COR-L47 (cell line): ENCODE results near the gene BOC.

Source experiments
- DNase-seq: peaks from one replicate; lab custom pipeline; 2025; lab: John Stamatoyannopoulos, UW

Gene BOC

GRCh38 chr3:113271189-113271588, 59.8 kb downstream of the BOC start:
- peak; percentile 56 for DNase-seq

GRCh38 chr3:113271594-113272384, 60.4 kb downstream of the BOC start:
- no peak for DNase-seq

DNA sequence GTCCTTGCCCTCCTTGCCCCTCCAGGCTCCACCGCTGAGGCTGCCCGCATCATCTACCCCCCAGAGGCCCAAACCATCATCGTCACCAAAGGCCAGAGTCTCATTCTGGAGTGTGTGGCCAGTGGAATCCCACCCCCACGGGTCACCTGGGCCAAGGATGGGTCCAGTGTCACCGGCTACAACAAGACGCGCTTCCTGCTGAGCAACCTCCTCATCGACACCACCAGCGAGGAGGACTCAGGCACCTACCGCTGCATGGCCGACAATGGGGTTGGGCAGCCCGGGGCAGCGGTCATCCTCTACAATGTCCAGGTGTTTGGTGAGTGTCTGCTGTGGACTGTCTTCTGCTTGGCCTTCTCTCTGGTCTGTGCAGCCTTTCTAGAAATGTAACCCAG, 61.0 kb downstream of the BOC start:
- DNase-seq, result no peak

- no peak for DNase-seq
These were observed 61.7 kb downstream of the BOC start for GRCh38 chr3:113273011-113273410.

DNA sequence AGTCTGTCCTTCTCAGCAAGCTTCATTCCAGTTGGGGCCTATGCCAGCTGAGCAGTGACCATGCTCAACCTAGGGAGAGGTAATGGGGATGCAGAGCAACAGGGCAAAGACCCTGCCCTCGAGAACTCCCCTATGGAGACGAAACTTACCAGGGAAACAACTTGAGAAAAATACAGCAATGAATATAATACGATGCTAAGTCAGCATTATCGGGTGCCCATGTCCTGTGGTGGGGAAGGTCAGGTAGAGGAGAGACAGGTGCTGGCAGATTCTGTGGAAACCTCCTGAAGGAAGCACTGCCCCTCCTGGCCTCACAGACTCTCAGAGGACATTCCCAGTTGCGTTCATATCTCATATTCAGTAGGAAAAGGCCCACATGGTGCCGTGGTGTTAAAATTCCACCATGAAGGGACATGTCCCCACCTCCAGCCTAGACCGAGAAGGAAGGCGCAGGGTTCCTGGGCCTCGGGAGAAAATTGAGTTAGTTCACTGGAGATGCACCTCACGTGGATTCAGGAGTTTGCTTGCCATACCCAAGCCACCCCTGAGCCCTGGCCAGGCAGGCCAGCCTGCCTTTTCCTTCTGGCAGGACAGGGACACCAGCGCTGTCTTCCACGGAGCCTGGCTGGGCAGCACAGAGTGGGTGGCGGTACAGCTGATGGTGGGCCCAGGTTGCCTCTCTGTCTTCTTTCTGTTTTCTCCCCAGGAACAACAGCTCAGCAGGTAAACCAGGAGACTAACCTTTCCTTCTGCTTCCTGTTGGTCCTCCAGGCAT, 62.4 kb downstream of the BOC start:
- no peak for DNase-seq

- DNase-seq, result no peak
These were observed 63.3 kb downstream of the BOC start for GRCh38 chr3:113274425-113275257.

GRCh38 chr3:113275258-113275556, 63.9 kb downstream of the BOC start:
- DNase-seq, result no peak

DNA sequence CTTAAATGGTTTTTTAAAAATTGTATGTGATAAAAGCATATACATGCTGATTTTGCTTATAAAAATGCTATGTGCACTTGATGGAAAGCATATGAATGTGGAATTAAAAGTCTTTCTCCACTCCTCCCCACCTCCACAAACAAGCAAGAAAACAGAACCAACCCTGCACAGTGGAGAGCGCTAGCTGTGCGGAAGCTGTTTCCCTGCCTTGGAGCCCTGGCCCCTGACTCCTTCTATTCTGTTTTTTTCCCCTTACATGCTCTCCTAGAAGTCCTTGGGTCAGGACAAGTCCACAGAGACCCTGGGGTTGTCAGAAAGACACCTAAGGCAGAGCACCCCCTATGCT, 64.2 kb downstream of the BOC start:
- no peak for DNase-seq

DNA sequence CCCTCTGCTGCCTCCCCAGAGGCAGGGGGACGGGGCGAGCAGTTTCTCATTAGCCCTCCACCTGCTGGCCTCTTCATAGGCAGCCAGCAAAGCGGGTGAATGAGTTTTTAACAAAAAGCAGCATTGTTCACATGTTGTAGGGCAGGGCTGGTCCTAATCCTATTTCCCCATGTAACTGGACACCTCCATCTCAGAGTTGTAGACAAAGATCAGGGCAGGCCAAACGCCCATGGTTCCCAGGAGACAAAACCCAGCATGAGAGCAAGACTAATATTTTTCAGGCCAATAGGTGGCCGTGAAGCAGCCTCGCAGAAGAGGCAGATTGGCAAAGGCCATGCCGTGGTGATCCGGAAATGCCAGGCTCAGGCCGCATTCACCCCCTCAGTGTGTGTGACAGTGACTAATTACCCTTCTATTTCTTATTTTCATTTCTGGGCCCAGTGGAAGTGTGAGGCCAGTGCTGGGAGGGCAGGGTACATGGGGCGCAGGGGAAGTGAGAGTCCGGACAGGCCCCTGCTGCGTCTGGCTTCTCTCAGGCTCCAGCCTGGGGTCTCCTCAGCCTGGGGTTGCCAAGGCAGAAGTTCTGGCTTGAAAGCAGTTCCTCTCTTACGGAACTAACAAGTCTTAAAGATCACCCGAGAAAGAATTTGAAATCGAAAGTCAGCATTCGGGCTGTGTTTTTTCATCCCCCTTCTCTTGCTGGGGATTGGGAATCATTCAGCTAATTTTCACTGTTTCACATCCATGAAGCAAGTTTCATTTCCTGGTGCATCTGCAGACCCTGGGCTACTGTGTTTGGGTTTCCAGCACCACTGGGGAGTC, 64.8 kb downstream of the BOC start:
- DNase-seq, result no peak

- DNase-seq, result no peak
These were observed 65.4 kb downstream of the BOC start for GRCh38 chr3:113276751-113277080.

- DNase-seq, result no peak
These were observed 66.1 kb downstream of the BOC start for GRCh38 chr3:113277414-113277813.

DNA sequence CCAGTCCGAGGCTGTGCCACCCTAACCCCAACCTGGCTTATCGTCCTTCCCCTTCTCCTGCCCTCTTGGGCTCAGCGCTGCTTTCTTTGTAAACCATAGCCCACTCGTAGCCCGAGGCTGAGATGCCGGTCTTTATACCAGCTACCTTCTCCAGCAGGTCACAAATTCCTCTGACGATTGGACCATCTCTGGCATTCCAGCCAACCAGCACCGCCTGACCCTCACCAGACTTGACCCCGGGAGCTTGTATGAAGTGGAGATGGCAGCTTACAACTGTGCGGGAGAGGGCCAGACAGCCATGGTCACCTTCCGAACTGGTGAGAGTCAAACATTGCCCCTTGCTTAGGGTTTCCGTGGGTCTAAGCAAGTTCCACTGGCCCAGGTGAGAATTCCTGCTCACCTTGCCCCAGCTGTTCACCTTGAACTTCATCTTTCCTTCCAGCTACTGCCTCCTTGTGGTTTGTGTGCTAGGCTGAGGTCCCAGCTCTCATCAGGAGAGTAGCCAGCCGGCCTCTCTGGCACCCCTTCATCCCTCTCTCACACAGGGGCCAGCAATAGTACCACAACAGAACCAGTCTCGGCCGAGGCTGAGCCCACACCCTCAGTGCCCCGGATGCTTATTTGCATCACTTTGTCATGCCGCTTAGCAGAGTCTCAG, 66.7 kb downstream of the BOC start:
- no peak for DNase-seq

DNA sequence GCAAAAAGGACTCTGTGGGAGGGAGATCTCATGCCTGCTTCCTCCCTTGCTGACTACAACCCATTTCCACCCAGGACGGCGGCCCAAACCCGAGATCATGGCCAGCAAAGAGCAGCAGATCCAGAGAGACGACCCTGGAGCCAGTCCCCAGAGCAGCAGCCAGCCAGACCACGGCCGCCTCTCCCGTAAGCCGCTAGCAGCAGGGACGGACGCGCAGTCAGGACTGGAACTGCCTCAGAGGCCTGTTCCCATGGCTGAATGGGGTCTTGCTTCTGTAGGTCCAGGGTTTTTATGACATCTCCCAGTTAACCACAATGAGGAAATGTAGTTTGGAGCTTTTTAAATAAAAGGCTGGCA, 67.2 kb downstream of the BOC start:
- no peak for DNase-seq

GRCh38 chr3:113279686-113280085, 68.3 kb downstream of the BOC start:
- DNase-seq, result no peak

GRCh38 chr3:113283306-113283705, 71.9 kb downstream of the BOC start:
- DNase-seq, result no peak

DNA sequence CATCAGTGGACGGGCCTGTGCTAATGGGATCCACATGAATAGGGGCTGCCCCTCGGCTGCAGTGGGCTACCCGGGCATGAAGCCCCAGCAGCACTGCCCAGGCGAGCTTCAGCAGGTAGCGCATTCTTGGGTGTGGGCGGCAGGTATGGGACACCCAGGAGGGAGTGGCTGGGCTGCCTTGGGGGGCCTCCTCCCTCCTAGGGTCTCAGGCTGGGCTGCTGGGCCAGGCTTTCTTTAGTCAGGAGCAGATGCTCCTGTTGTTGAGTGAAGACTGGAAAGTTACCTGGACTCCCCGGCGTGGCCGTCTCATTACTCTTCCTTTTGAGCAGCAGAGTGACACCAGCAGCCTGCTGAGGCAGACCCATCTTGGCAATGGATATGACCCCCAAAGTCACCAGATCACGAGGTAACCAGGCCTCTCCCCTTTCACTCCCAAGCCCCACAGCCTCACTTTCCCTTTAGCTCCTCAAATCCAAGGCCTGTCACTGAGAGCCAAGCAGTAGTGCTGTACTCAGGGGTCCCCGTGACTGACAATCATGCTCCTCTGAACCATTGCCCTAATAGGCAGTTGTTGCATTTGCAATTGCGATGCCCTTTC, 73.2 kb downstream of the BOC start:
- DNase-seq, result no peak

DNA sequence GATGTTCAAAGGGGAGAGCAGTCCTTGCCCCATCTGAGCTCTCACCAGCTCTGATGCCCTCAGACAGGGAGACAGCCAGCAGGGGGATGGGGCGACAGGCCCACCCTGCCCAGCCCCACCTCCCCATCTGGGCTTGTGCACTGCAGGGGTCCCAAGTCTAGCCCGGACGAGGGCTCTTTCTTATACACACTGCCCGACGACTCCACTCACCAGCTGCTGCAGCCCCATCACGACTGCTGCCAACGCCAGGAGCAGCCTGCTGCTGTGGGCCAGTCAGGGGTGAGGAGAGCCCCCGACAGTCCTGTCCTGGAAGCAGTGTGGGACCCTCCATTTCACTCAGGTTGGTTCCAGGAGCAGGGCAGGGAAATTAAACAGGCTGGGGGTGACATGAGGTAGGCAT, 73.9 kb downstream of the BOC start:
- no peak for DNase-seq

GRCh38 chr3:113285741-113286140, 74.4 kb downstream of the BOC start:
- no peak for DNase-seq

- no peak for DNase-seq
These were observed 75.2 kb downstream of the BOC start for GRCh38 chr3:113286524-113286923.

DNA sequence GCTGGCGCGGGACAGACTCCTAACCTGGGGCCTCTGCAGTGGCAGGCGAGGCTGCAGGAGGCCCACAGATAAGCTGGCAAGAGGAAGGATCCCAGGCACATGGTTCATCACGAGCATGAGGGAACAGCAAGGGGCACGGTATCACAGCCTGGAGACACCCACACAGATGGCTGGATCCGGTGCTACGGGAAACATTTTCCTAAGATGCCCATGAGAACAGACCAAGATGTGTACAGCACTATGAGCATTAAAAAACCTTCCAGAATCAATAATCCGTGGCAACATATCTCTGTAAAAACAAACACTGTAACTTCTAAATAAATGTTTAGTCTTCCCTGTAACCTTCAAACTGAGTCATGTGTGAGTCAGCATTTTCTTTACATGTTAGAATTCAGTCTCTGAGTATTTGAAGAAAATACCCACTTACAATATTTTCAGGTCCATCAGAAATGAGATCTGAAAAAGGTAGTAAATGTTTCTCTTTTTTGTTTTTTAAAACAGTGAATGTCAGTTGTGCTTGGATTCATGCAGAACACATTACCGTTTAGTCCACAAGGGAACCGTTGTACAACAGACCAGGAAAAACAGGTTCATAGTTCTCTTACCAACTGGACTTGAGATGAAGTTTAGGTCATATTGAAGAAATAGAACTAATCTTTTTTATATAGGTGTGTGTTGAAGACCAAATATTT, 75.9 kb downstream of the BOC start:
- no peak for DNase-seq
